Endodermal cell (in vitro differentiated cells): ENCODE measurements around the gene RAPGEF4. TPM values are rescaled to one million over a fixed set of nuclear protein-coding genes. Genes with fewer than 3 reads are reported as not detected.

Source experiments
- DNase-seq: peaks from one replicate; pipeline ENCODE4 v3.0.0-alpha.2; 2017
- H3K27ac ChIP-seq: 2 replicates; pipeline ENCODE4 v1.5.1; 2013; ENCODE audit warnings: mild to moderate bottlenecking, low read depth, low read length, moderate library complexity
- H3K27me3 ChIP-seq: 2 replicates; pipeline ENCODE4 v1.6.1; 2013; ENCODE audit warnings: mild to moderate bottlenecking, low read length, moderate library complexity; ENCODE audit not compliant: insufficient read depth, control insufficient read depth, poor library complexity, severe bottlenecking
- H3K36me3 ChIP-seq: 2 replicates; pipeline ENCODE4 v1.7.0; 2013; ENCODE audit warnings: mild to moderate bottlenecking, low read length, moderate library complexity; ENCODE audit not compliant: control insufficient read depth, insufficient read depth
- H3K4me1 ChIP-seq: one replicate; pipeline ENCODE4 v1.7.0; 2013; ENCODE audit warnings: low read length; ENCODE audit not compliant: control insufficient read depth, insufficient read depth
- H3K4me3 ChIP-seq: 2 replicates; pipeline ENCODE4 v1.5.1; 2013; ENCODE audit warnings: mild to moderate bottlenecking, low read length, moderate library complexity
- H3K9ac ChIP-seq: 2 replicates; pipeline ENCODE4 v1.6.1; 2013; ENCODE audit warnings: mild to moderate bottlenecking, low read length, moderate library complexity; ENCODE audit not compliant: poor library complexity, severe bottlenecking; ENCODE audit errors: extremely low read depth
- H3K9me3 ChIP-seq: 2 replicates; pipeline ENCODE4 v1.6.1; 2013; ENCODE audit warnings: mild to moderate bottlenecking, low read length, moderate library complexity; ENCODE audit not compliant: control insufficient read depth
- H3K27ac Mint-ChIP-seq: 2 replicates; pipeline ENCODE4 v1.8.0; 2020; ENCODE audit warnings: mixed read lengths
- H3K27me3 Mint-ChIP-seq: 2 replicates; pipeline ENCODE4 v1.8.0; 2021; ENCODE audit warnings: mild to moderate bottlenecking, mixed read lengths; ENCODE audit not compliant: insufficient read depth
- H3K36me3 Mint-ChIP-seq: 2 replicates; pipeline ENCODE4 v1.8.0; 2020; ENCODE audit warnings: low read depth, mixed read lengths
- H3K4me1 Mint-ChIP-seq: 2 replicates; pipeline ENCODE4 v1.8.0; 2020; ENCODE audit warnings: mixed read lengths
- H3K4me3 Mint-ChIP-seq: 2 replicates; pipeline ENCODE4 v1.8.0; 2020; ENCODE audit warnings: mild to moderate bottlenecking, moderate library complexity, mixed read lengths
- H3K9me3 Mint-ChIP-seq: 2 replicates; pipeline ENCODE4 v1.8.0; 2020; ENCODE audit warnings: mild to moderate bottlenecking, mixed read lengths
- CTCF ChIP-seq: fragments of 200-600 bp; sonication (generic); conservative IDR thresholded peaks from 2 replicates; pipeline ENCODE4 v1.5.0; 2021; ENCODE audit warnings: antibody characterized with exemption, mild to moderate bottlenecking
- WGBS, 2 experiments: methylation state at CpG; one replicate each; pipeline versions ENCODE4 v1.1.5 to v1.1.7; 2013; ENCODE audit warnings: missing lambda C conversion rate in 2 of 2, mixed read lengths in 1 of 2; ENCODE audit not compliant: insufficient coverage in 1 of 2, insufficient read length in 1 of 2; 5-methylcytosine and 5-hydroxymethylcytosine counted together
- total RNA-seq, 2 donors: library from RNA; stranded (reverse); fragmentation: NEBNext Ultra II Directional in 1 of 2; extraction: Animal tissue kit (Norgen Biotek cat#: 25700) in 1 of 2; gene quantifications; 2 replicates in 1 of 2; 3 replicates in 1 of 2; pipeline ENCODE4 v1.2.1, GENCODE V29; 2021

RAPGEF4 gene
- total RNA-seq, 2 donors from 2014 or later, result 0.77 to 0.88 TPM

- peak; percentile 58 for TF ChIP-seq CTCF
- Histone ChIP-seq H3K4me1 (no peaks in the 10 kb centered on the region), H3K27me3 (no peaks in the 10 kb centered on the region), H3K9ac (no peak overlapping the region), H3K9me3 (no peaks in the 10 kb centered on the region), H3K27ac (no peak overlapping the region), H3K4me3 (no peak overlapping the region), H3K36me3 (no peaks in the 10 kb centered on the region)
- peaks cover 4% of the 10 kb centered on the region for H3K4me1 Mint-ChIP-seq
- no peak for DNase-seq
- peaks cover 8% of the 10 kb centered on the region for H3K9me3 Mint-ChIP-seq
- H3K27ac Mint-ChIP-seq, result no peak overlapping the region
- no peaks in the 10 kb centered on the region for H3K27me3 Mint-ChIP-seq
- 89 to 90% methylated on average over 10 to 14 of the region's 14 CpGs for WGBS, 2 experiments
- H3K36me3 Mint-ChIP-seq, result no peaks in the 10 kb centered on the region
- H3K4me3 Mint-ChIP-seq, result no peak overlapping the region
Observed at GRCh38 chr2:172995323-172996244, 259.9 kb downstream of the RAPGEF4 start.

- no peak overlapping the region for H3K9ac ChIP-seq
- no peaks in the 10 kb centered on the region for H3K36me3 ChIP-seq
- H3K4me1 ChIP-seq, result no peaks in the 10 kb centered on the region
- Mint-ChIP-seq H3K27ac (no peak overlapping the region), H3K36me3 (peaks cover 4% of the 10 kb centered on the region), H3K4me1 (peaks cover 4% of the 10 kb centered on the region), H3K9me3 (peaks cover 16% of the 10 kb centered on the region), H3K4me3 (no peak overlapping the region), H3K27me3 (no peaks in the 10 kb centered on the region)
- no peak overlapping the region for H3K4me3 ChIP-seq
- DNase-seq, result no peak
- TF ChIP-seq CTCF, result no peak
- no peak overlapping the region for H3K27ac ChIP-seq
- no peaks in the 10 kb centered on the region for H3K9me3 ChIP-seq
- H3K27me3 ChIP-seq, result no peaks in the 10 kb centered on the region
- 90 to 92% methylated on average over 2 to 4 of the region's 5 CpGs for WGBS, 2 experiments
Observed at GRCh38 chr2:172996387-172996961, 260.8 kb downstream of the RAPGEF4 start.

- Mint-ChIP-seq H3K27me3 (no peaks in the 10 kb centered on the region), H3K36me3 (peaks cover 5% of the 10 kb centered on the region), H3K4me1 (peaks cover 4% of the 10 kb centered on the region), H3K27ac (no peak overlapping the region), H3K9me3 (peaks cover 19% of the 10 kb centered on the region), H3K4me3 (no peak overlapping the region)
- WGBS, 2 experiments, result 86 to 95% methylated on average over 1 to 2 of the region's 2 CpGs
- H3K4me3 ChIP-seq, result no peak overlapping the region
- DNase-seq, result no peak
- H3K36me3 ChIP-seq, result no peaks in the 10 kb centered on the region
- H3K27me3 ChIP-seq, result no peaks in the 10 kb centered on the region
- no peaks in the 10 kb centered on the region for H3K4me1 ChIP-seq
- H3K27ac ChIP-seq, result no peak overlapping the region
- H3K9ac ChIP-seq, result no peak overlapping the region
- H3K9me3 ChIP-seq, result no peaks in the 10 kb centered on the region
- TF ChIP-seq CTCF, result no peak
Observed at GRCh38 chr2:172997031-172997430, 261.4 kb downstream of the RAPGEF4 start.
